Keratinocyte (primary cell): ENCODE measurements around the gene TSPAN16. TPM values are rescaled to one million over a fixed set of nuclear protein-coding genes. Genes with fewer than 3 reads are reported as not detected.

Source experiments
- DNase-seq: peaks from one replicate; pipeline ENCODE4 v3.0.0-alpha.2; 2011; ENCODE audit warnings: low read depth, missing footprints, low spot score
- FAIRE-seq: peaks from 2 replicates; lab custom pipeline; 2011; peaks lifted over from hg19 to GRCh38; lab: Jason Lieb, UNC
- H2AFZ ChIP-seq: 2 replicates; pipeline ENCODE4 v1.6.0; 2012; ENCODE audit warnings: low read length, control low read depth, inconsistent platforms; ENCODE audit not compliant: control insufficient read depth
- H3K27ac ChIP-seq: 2 replicates; pipeline ENCODE4 v1.5.1; 2011; ENCODE audit warnings: low read length; ENCODE audit not compliant: control insufficient read depth, insufficient read depth
- H3K27me3 ChIP-seq: 3 replicates; pipeline ENCODE4 v1.6.0; 2011; ENCODE audit warnings: low read length; ENCODE audit not compliant: control insufficient read depth, insufficient read depth; ENCODE audit errors: extremely low read depth
- H3K36me3 ChIP-seq, 2 experiments: 2 replicates in 1 of 2; 3 replicates in 1 of 2; pipeline ENCODE4 v1.5.1; 2011; ENCODE audit warnings: low read length in 2 of 2, mild to moderate bottlenecking in 1 of 2; ENCODE audit not compliant: control insufficient read depth in 2 of 2, insufficient read depth in 2 of 2; ENCODE audit errors: extremely low read depth in 1 of 2
- H3K4me1 ChIP-seq: 3 replicates; pipeline ENCODE4 v1.5.1; 2011; ENCODE audit warnings: low read length; ENCODE audit not compliant: control insufficient read depth, insufficient read depth; ENCODE audit errors: extremely low read depth
- H3K4me2 ChIP-seq: 3 replicates; pipeline ENCODE4 v1.6.0; 2011; ENCODE audit warnings: low read depth, low read length; ENCODE audit not compliant: control insufficient read depth, insufficient read depth; ENCODE audit errors: extremely low read depth
- H3K4me3 ChIP-seq, 3 experiments: fragments of 200-600 bp in 1 of 3; sonication (generic) in 1 of 3; 2 replicates in 2 of 3; 3 replicates in 1 of 3; pipeline ENCODE4 v1.5.1; 2011 to 2016; ENCODE audit warnings: low read length in 3 of 3, mild to moderate bottlenecking in 3 of 3, control low read depth in 2 of 3, inconsistent platforms in 1 of 3, low read depth in 1 of 3, mixed read lengths in 1 of 3, mixed run types in 1 of 3, moderate library complexity in 1 of 3; ENCODE audit not compliant: control insufficient read depth in 2 of 3, insufficient read depth in 2 of 3; ENCODE audit errors: extremely low read depth in 1 of 3
- H3K79me2 ChIP-seq: 2 replicates; pipeline ENCODE4 v1.6.0; 2012; ENCODE audit warnings: low read length; ENCODE audit not compliant: control insufficient read depth, insufficient read depth
- H3K9ac ChIP-seq: 3 replicates; pipeline ENCODE4 v1.6.0; 2011; ENCODE audit warnings: low read length; ENCODE audit not compliant: control insufficient read depth, insufficient read depth; ENCODE audit errors: extremely low read depth
- H3K9me1 ChIP-seq: 3 replicates; pipeline ENCODE4 v1.6.0; 2011; ENCODE audit warnings: low read length; ENCODE audit not compliant: control insufficient read depth, insufficient read depth; ENCODE audit errors: extremely low read depth
- H3K9me3 ChIP-seq: 2 replicates; pipeline ENCODE4 v1.5.1; 2012; ENCODE audit warnings: low read depth, low read length; ENCODE audit not compliant: control insufficient read depth
- H4K20me1 ChIP-seq: 3 replicates; pipeline ENCODE4 v1.6.0; 2011; ENCODE audit warnings: low read length; ENCODE audit not compliant: control insufficient read depth, insufficient read depth; ENCODE audit errors: extremely low read depth
- CTCF ChIP-seq, 3 experiments: IDR thresholded peaks in 1 of 3; conservative IDR thresholded peaks in 1 of 3; optimal IDR thresholded peaks in 1 of 3; 2 replicates in 2 of 3; 3 replicates in 1 of 3; pipeline versions ENCODE3 to v1.5.1; 2011; ENCODE audit warnings: low read length in 3 of 3, mild to moderate bottlenecking in 3 of 3, moderate library complexity in 2 of 3, control low read depth in 1 of 3, inconsistent platforms in 1 of 3; ENCODE audit not compliant: insufficient read depth in 2 of 3; ENCODE audit errors: extremely low read depth in 1 of 3
- EZH2 ChIP-seq: IDR thresholded peaks from one replicate; pipeline ENCODE4 v1.6.1; 2012; ENCODE audit warnings: inconsistent platforms, mild to moderate bottlenecking, low read length, moderate library complexity
- dilution Hi-C: fragments of 300-500 bp; cut with MboI; formaldehyde crosslinking; loops from one replicate; pipeline ENCODE4 v1.7.0; 2020; ENCODE audit warnings: low sequenced_read_pairs; ENCODE audit not compliant: extremely low pct_ligation_motif_present
- polyA plus RNA-seq, 5 experiments: library from polyadenylated mRNA; depleted of rRNA in 3 of 5; stranded (reverse) in 3 of 5; stranded (forward) in 1 of 5; unstranded in 1 of 5; fragments of >200 nt; gene quantifications; 1 replicate in 1 of 5; 2 replicates in 3 of 5; 3 replicates in 1 of 5; pipeline versions ENCODE4 v1.2.1 to v1.2.3, GENCODE V29; 2011 to 2012; ENCODE audit warnings: missing spikeins in 2 of 5, low read depth in 1 of 5, low replicate concordance in 1 of 5

The TSPAN16 gene
- polyA plus RNA-seq, 1 donor (not counting 4 experiments of a cell fraction or from before 2014, with no cell fraction given), result not detected

- no peak overlapping the region for H3K27ac ChIP-seq
- H4K20me1 ChIP-seq, result no peaks in the 10 kb centered on the region
- H3K79me2 ChIP-seq, result no peaks in the 10 kb centered on the region
- no peak overlapping the region for H3K4me3 ChIP-seq
- H3K9me1 ChIP-seq, result no peaks in the 10 kb centered on the region
- H3K36me3 ChIP-seq, result peaks cover 6 to 20% of the 10 kb centered on the region in 2 experiments
- H3K27me3 ChIP-seq, result no peaks in the 10 kb centered on the region
- no peak overlapping the region for H2AFZ ChIP-seq
- no peak overlapping the region for H3K9ac ChIP-seq
- no peak overlapping the region for H3K4me2 ChIP-seq
- FAIRE-seq, result no peak
- H3K4me1 ChIP-seq, result no peaks in the 10 kb centered on the region
- DNase-seq, result no peak
- dilution Hi-C loops, result no loop called here
- H3K9me3 ChIP-seq, result no peaks in the 10 kb centered on the region
- TF ChIP-seq EZH2, result no peak
- TF ChIP-seq CTCF (optimal IDR thresholded peaks at IDR 0.05 in 1 of 3, IDR thresholded peaks at IDR 0.05 in 1 of 3, conservative IDR thresholded peaks at IDR 0.05 in 1 of 3; ENCODE audit: extremely low read depth in 1 of 3, insufficient read depth in 2 of 3, low read length in 3 of 3), result peak; percentile 9 to 46 (median 39)
Observed at GRCh38 chr19:11254666-11255065, 41.3 kb upstream of the TSPAN16 start.

- Histone ChIP-seq H3K9me1 (no peaks in the 10 kb centered on the region), H2AFZ (no peak overlapping the region), H3K36me3 (peaks cover 4 to 13% of the 10 kb centered on the region in 2 experiments), H3K4me3 (no peak overlapping the region), H3K27me3 (no peaks in the 10 kb centered on the region), H4K20me1 (no peaks in the 10 kb centered on the region), H3K9ac (no peak overlapping the region), H3K79me2 (no peaks in the 10 kb centered on the region), H3K27ac (no peak overlapping the region), H3K4me2 (no peak overlapping the region), H3K4me1 (no peaks in the 10 kb centered on the region), H3K9me3 (no peaks in the 10 kb centered on the region)
- TF ChIP-seq EZH2, result no peak
- TF ChIP-seq CTCF (optimal IDR thresholded peaks at IDR 0.05 in 1 of 3, IDR thresholded peaks at IDR 0.05 in 1 of 3, conservative IDR thresholded peaks at IDR 0.05 in 1 of 3; ENCODE audit: extremely low read depth in 1 of 3, insufficient read depth in 2 of 3, low read length in 3 of 3), result no peak
- dilution Hi-C loops, result no loop called here
- FAIRE-seq, result no peak
- DNase-seq, result no peak
Observed at GRCh38 chr19:11256189-11256588, 39.8 kb upstream of the TSPAN16 start.
